ENCODE results near the gene AXDND1.
"Not testable (repeated sequence)": the region's sequence is repeated elsewhere in the genome, so short reads cannot be mapped to it uniquely, and the experiment has no call there.

AXDND1 gene

GRCh38 chr1:179366093-179366800 lies 476 bp downstream of the AXDND1 start:
- DNase-seq (ENCODE audit: low read depth in 2 of 2) = no peak

- DNase-seq (ENCODE audit: low read depth in 2 of 2) = no peak
Measured at GRCh38 chr1:179369751-179370341, 4.1 kb downstream of the AXDND1 start.

- DNase-seq (ENCODE audit: low read depth in 2 of 2) = no peak
Measured at GRCh38 chr1:179372160-179372559, 6.4 kb downstream of the AXDND1 start.

- DNase-seq (ENCODE audit: low read depth in 2 of 2) = no peak
Measured at GRCh38 chr1:179376223-179376622, 10.5 kb downstream of the AXDND1 start.

GRCh38 chr1:179380299-179380698 lies 14.5 kb downstream of the AXDND1 start:
- DNase-seq (ENCODE audit: low read depth in 2 of 2) = no peak

GRCh38 chr1:179384027-179384426 lies 18.3 kb downstream of the AXDND1 start:
- no peak for DNase-seq (ENCODE audit: low read depth in 2 of 2)

- no peak for DNase-seq (ENCODE audit: low read depth in 2 of 2)
Measured at GRCh38 chr1:179385510-179385909, 19.7 kb downstream of the AXDND1 start.

- DNase-seq (ENCODE audit: low read depth in 2 of 2) = no peak
Measured at GRCh38 chr1:179393721-179394120, 27.9 kb downstream of the AXDND1 start.

- DNase-seq (ENCODE audit: low read depth in 2 of 2) = not testable (repeated sequence)
Measured at GRCh38 chr1:179399399-179399798, 33.6 kb downstream of the AXDND1 start.

- not testable (repeated sequence) for DNase-seq (ENCODE audit: low read depth in 2 of 2)
Measured at GRCh38 chr1:179417760-179418159, 52.0 kb downstream of the AXDND1 start.

- DNase-seq (ENCODE audit: low read depth in 2 of 2) = not testable (repeated sequence)
Measured at GRCh38 chr1:179418706-179419105, 52.9 kb downstream of the AXDND1 start.

- no peak for DNase-seq (ENCODE audit: low read depth in 2 of 2)
Measured at GRCh38 chr1:179424610-179425009, 58.8 kb downstream of the AXDND1 start.

- DNase-seq (ENCODE audit: low read depth in 2 of 2) = no peak
Measured at GRCh38 chr1:179425186-179425585, 59.4 kb downstream of the AXDND1 start.

- DNase-seq (ENCODE audit: low read depth in 2 of 2) = no peak
Measured at GRCh38 chr1:179437171-179437570, 71.4 kb downstream of the AXDND1 start.

GRCh38 chr1:179439646-179440045 lies 73.9 kb downstream of the AXDND1 start:
- not testable (repeated sequence) for DNase-seq (ENCODE audit: low read depth in 2 of 2)

- DNase-seq (ENCODE audit: low read depth in 2 of 2) = not testable (repeated sequence)
Measured at GRCh38 chr1:179440301-179440700, 74.5 kb downstream of the AXDND1 start.

- no peak for DNase-seq (ENCODE audit: low read depth in 2 of 2)
Measured at GRCh38 chr1:179440971-179441370, 75.2 kb downstream of the AXDND1 start.

- DNase-seq (ENCODE audit: low read depth in 2 of 2) = no peak
Measured at GRCh38 chr1:179441501-179441900, 75.7 kb downstream of the AXDND1 start.

GRCh38 chr1:179442846-179443245 lies 77.1 kb downstream of the AXDND1 start:
- not testable (repeated sequence) for DNase-seq (ENCODE audit: low read depth in 2 of 2)

GRCh38 chr1:179445593-179445992 lies 79.8 kb downstream of the AXDND1 start:
- DNase-seq (ENCODE audit: low read depth in 2 of 2) = no peak

- no peak for DNase-seq (ENCODE audit: low read depth in 2 of 2)
Measured at GRCh38 chr1:179447489-179447888, 81.7 kb downstream of the AXDND1 start.

GRCh38 chr1:179448437-179449149 lies 82.8 kb downstream of the AXDND1 start:
- no peak for DNase-seq (ENCODE audit: low read depth in 2 of 2)
